ENCODE results near the gene SUCLG2.

SUCLG2 gene

GRCh38 chr3:67458408-67458807 is 196.0 kb downstream of the SUCLG2 start:
- no peak for DNase-seq (ENCODE audit: low spot score)

- DNase-seq (ENCODE audit: low spot score) = no peak
Observed at GRCh38 chr3:67453628-67454027, 200.8 kb downstream of the SUCLG2 start.

GRCh38 chr3:67450153-67450552 is 204.3 kb downstream of the SUCLG2 start:
- DNase-seq (ENCODE audit: low spot score) = no peak

GRCh38 chr3:67447393-67447792 is 207.0 kb downstream of the SUCLG2 start:
- no peak for DNase-seq (ENCODE audit: low spot score)

- DNase-seq (ENCODE audit: low spot score) = no peak
Observed at GRCh38 chr3:67437789-67438188, 216.6 kb downstream of the SUCLG2 start.

- DNase-seq (ENCODE audit: low spot score) = no peak
Observed at GRCh38 chr3:67437090-67437489, 217.3 kb downstream of the SUCLG2 start.

- DNase-seq (ENCODE audit: low spot score) = no peak
Observed at GRCh38 chr3:67433109-67433508, 221.3 kb downstream of the SUCLG2 start.

- DNase-seq (ENCODE audit: low spot score) = no peak
Observed at GRCh38 chr3:67431887-67432286, 222.5 kb downstream of the SUCLG2 start.

GRCh38 chr3:67423722-67424121 is 230.7 kb downstream of the SUCLG2 start:
- DNase-seq (ENCODE audit: low spot score) = no peak

GRCh38 chr3:67421912-67422311 is 232.5 kb downstream of the SUCLG2 start:
- no peak for DNase-seq (ENCODE audit: low spot score)

- DNase-seq (ENCODE audit: low spot score) = no peak
Observed at GRCh38 chr3:67419779-67420178, 234.6 kb downstream of the SUCLG2 start.

- DNase-seq (ENCODE audit: low spot score) = no peak
Observed at GRCh38 chr3:67419218-67419529, 235.2 kb downstream of the SUCLG2 start.

- no peak for DNase-seq (ENCODE audit: low spot score)
Observed at GRCh38 chr3:67418426-67419217, 235.8 kb downstream of the SUCLG2 start.

GRCh38 chr3:67416703-67417102 is 237.7 kb downstream of the SUCLG2 start:
- DNase-seq (ENCODE audit: low spot score) = no peak

GRCh38 chr3:67415511-67415910 is 238.9 kb downstream of the SUCLG2 start:
- no peak for DNase-seq (ENCODE audit: low spot score)

GRCh38 chr3:67414740-67415139 is 239.7 kb downstream of the SUCLG2 start:
- DNase-seq (ENCODE audit: low spot score) = no peak

GRCh38 chr3:67405193-67405592 is 249.2 kb downstream of the SUCLG2 start:
- no peak for DNase-seq (ENCODE audit: low spot score)

GRCh38 chr3:67402873-67403272 is 251.5 kb downstream of the SUCLG2 start:
- no peak for DNase-seq (ENCODE audit: low spot score)

- DNase-seq (ENCODE audit: low spot score) = no peak
Observed at GRCh38 chr3:67401921-67402320, 252.5 kb downstream of the SUCLG2 start.

- no peak for DNase-seq (ENCODE audit: low spot score)
Observed at GRCh38 chr3:67400476-67400875, 253.9 kb downstream of the SUCLG2 start.

GRCh38 chr3:67389176-67389575 is 265.2 kb downstream of the SUCLG2 start:
- DNase-seq (ENCODE audit: low spot score) = no peak

- DNase-seq (ENCODE audit: low spot score) = no peak
Observed at GRCh38 chr3:67388738-67389137, 265.7 kb downstream of the SUCLG2 start.

- DNase-seq (ENCODE audit: low spot score) = no peak
Observed at GRCh38 chr3:67386451-67386850, 268.0 kb downstream of the SUCLG2 start.

GRCh38 chr3:67384760-67385397 is 269.5 kb downstream of the SUCLG2 start:
- DNase-seq (ENCODE audit: low spot score) = peak; percentile 63
